ENCODE results near the gene PGM2. TPM values are rescaled to one million over a fixed set of nuclear protein-coding genes. Genes with fewer than 3 reads are reported as not detected.
A peak's percentile ranks its signal among the peaks of the same experiment; 100 is the strongest.

The PGM2 gene
- total and polyA plus RNA-seq, 4 donors: 4.0 to 11.9 (median 7.9) TPM

GRCh38 chr4:37905533-37906169, 79.2 kb downstream of the PGM2 start (continued):
- TF ChIP-seq ZBTB33 (IDR thresholded peaks at IDR 0.05) (peak; percentile 65), FOXA2 (IDR thresholded peaks at IDR 0.05) (peak; percentile 75), YY1 (IDR thresholded peaks at IDR 0.05) (peak; percentile 94), RAD21 (IDR thresholded peaks at IDR 0.05) (peak in 1 of 2 donors; percentile 29)

GRCh38 chr4:37908488-37909331, 82.2 kb downstream of the PGM2 start:
- Histone ChIP-seq H3K27ac (ENCODE audit: low read depth in 1 of 2, low read length in 2 of 2) (no peak overlapping the region), H3K4me1 (ENCODE audit: control insufficient read depth in 4 of 4, insufficient read depth in 4 of 4, low read length in 3 of 4) (peaks cover 4 to 18% (median 15%) of the 10 kb centered on the region in 4 donors), H3K27me3 (ENCODE audit: control insufficient read depth in 4 of 4, insufficient read depth in 4 of 4, low read length in 3 of 4) (no peaks in the 10 kb centered on the region), H3K4me3 (ENCODE audit: low read depth in 1 of 3, low read length in 3 of 3) (no peak overlapping the region), H3K9me3 (ENCODE audit: control insufficient read depth in 4 of 4, low read length in 3 of 4) (no peaks in the 10 kb centered on the region), H3K36me3 (ENCODE audit: control insufficient read depth in 4 of 4, insufficient read depth in 3 of 4, low read depth in 1 of 4, low read length in 3 of 4) (peaks cover 0 to 2% (median 0%) of the 10 kb centered on the region in 4 donors), H3K9ac (ENCODE audit: low read depth in 1 of 2, low read length in 2 of 2) (no peak overlapping the region)
- no peak for DNase-seq (ENCODE audit: low spot score)
- TF ChIP-seq TAF1 (conservative IDR thresholded peaks at IDR 0.05) (no peak), JUND (IDR thresholded peaks at IDR 0.05) (no peak), HNF4A (conservative IDR thresholded peaks at IDR 0.05) (no peak)
- WGBS: 89% methylated on average over 21 of the region's 21 CpGs

DNA sequence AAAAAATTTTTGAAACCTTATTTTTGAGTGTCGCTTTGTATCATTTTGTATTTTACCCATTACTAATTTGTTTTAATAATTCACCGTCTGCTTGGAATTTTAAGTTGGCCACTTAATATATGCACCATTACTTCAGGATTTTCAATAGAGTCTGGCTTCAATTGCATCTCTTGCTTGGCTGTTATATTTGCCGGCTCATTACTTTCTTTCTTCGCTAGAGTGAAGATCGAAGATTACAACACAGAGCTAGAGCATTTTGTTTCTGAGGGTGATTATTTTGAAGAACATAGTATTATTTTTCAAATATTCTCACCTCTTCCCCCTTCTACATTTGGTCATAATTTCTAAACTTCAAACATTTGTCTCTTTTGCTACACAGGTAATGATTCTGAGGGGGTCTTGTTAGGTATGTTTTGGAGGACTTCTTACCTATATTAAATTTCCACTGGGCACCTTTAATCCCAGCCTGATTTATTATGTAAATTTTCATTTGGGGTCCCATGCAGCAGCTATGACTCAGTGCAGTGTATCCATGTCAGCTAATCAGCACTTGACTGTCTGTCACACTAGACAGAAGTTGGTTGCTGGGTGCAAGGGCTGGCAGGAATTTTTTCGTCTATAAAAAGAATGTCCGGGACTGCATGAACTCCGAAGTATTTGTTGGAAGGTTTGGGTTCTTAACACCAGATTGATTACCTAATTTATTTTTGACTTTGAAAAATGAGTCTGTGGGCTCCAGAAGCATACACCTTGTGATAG, 83.0 kb downstream of the PGM2 start:
- Histone ChIP-seq H3K27me3 (ENCODE audit: control insufficient read depth in 4 of 4, insufficient read depth in 4 of 4, low read length in 3 of 4) (no peaks in the 10 kb centered on the region), H3K36me3 (ENCODE audit: control insufficient read depth in 4 of 4, insufficient read depth in 3 of 4, low read depth in 1 of 4, low read length in 3 of 4) (peaks cover 0 to 2% (median 0%) of the 10 kb centered on the region in 4 donors), H3K9ac (ENCODE audit: low read depth in 1 of 2, low read length in 2 of 2) (no peak overlapping the region), H3K4me3 (ENCODE audit: low read depth in 1 of 3, low read length in 3 of 3) (no peak overlapping the region), H3K9me3 (ENCODE audit: control insufficient read depth in 4 of 4, low read length in 3 of 4) (no peaks in the 10 kb centered on the region), H3K4me1 (ENCODE audit: control insufficient read depth in 4 of 4, insufficient read depth in 4 of 4, low read length in 3 of 4) (peaks cover 4 to 17% (median 12%) of the 10 kb centered on the region in 4 donors), H3K27ac (ENCODE audit: low read depth in 1 of 2, low read length in 2 of 2) (no peak overlapping the region)
- 94% methylated on average over 8 of the region's 8 CpGs for WGBS
- TF ChIP-seq GABPA (IDR thresholded peaks at IDR 0.05 in 1 of 2, conservative IDR thresholded peaks at IDR 0.05 in 1 of 2) (no peak), YY1 (IDR thresholded peaks at IDR 0.05) (no peak), FOXA1 (IDR thresholded peaks at IDR 0.05) (no peak), HNF4G (IDR thresholded peaks at IDR 0.05) (no peak), NR2F2 (IDR thresholded peaks at IDR 0.05) (no peak), SP1 (IDR thresholded peaks at IDR 0.05) (no peak)
- TF ChIP-seq, protein P1, sequence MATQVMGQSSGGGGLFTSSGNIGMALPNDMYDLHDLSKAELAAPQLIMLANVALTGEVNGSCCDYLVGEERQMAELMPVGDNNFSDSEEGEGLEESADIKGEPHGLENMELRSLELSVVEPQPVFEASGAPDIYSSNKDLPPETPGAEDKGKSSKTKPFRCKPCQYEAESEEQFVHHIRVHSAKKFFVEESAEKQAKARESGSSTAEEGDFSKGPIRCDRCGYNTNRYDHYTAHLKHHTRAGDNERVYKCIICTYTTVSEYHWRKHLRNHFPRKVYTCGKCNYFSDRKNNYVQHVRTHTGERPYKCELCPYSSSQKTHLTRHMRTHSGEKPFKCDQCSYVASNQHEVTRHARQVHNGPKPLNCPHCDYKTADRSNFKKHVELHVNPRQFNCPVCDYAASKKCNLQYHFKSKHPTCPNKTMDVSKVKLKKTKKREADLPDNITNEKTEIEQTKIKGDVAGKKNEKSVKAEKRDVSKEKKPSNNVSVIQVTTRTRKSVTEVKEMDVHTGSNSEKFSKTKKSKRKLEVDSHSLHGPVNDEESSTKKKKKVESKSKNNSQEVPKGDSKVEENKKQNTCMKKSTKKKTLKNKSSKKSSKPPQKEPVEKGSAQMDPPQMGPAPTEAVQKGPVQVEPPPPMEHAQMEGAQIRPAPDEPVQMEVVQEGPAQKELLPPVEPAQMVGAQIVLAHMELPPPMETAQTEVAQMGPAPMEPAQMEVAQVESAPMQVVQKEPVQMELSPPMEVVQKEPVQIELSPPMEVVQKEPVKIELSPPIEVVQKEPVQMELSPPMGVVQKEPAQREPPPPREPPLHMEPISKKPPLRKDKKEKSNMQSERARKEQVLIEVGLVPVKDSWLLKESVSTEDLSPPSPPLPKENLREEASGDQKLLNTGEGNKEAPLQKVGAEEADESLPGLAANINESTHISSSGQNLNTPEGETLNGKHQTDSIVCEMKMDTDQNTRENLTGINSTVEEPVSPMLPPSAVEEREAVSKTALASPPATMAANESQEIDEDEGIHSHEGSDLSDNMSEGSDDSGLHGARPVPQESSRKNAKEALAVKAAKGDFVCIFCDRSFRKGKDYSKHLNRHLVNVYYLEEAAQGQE (IDR thresholded peaks at IDR 0.05): no peak
- DNase-seq (ENCODE audit: low spot score): no peak

Data from liver (tissue), 9 donors.